SK-N-SH treated with all-trans-retinoic acid at 6 μM for 48 hours (cell line): ENCODE measurements around the gene RALGPS1.

Experiments
- ATAC-seq: fragments of 200-7000 bp; cut with Tn5 transposase; 3 replicates; pipeline ENCODE4 v1.9.1; 2020; ENCODE audit warnings: mild to moderate bottlenecking, moderate library complexity
- ARNTL ChIP-seq: fragments of 450-650 bp; formaldehyde crosslinking; IDR thresholded peaks from 2 replicates; pipeline ENCODE4 v1.5.0; 2020; ENCODE audit warnings: low read depth, mild to moderate bottlenecking, moderate library complexity, borderline replicate concordance
- BACH2 ChIP-seq: fragments of 250-450 bp; sonication (Bioruptor Pico); IDR thresholded peaks from 2 replicates; pipeline ENCODE4 v1.9.0; 2021; ENCODE audit warnings: mild to moderate bottlenecking, borderline replicate concordance
- CSDC2 ChIP-seq: fragments of 250-450 bp; sonication (Bioruptor Pico); IDR thresholded peaks from 2 replicates; pipeline ENCODE4 v1.5.0; 2020; ENCODE audit warnings: mild to moderate bottlenecking, moderate library complexity
- CSRNP3 ChIP-seq: fragments of 250-450 bp; sonication (Bioruptor Pico); IDR thresholded peaks from 2 replicates; pipeline ENCODE4 v1.5.1; 2021; ENCODE audit warnings: mild to moderate bottlenecking, moderate library complexity
- ESRRG ChIP-seq: fragments of 250-450 bp; sonication (Bioruptor Pico); IDR thresholded peaks from 2 replicates; pipeline ENCODE4 v1.6.1; 2021; ENCODE audit warnings: mild to moderate bottlenecking
- GLIS3 ChIP-seq: fragments of 250-450 bp; sonication (Bioruptor Pico); IDR thresholded peaks from 2 replicates; pipeline ENCODE4 v1.5.0; 2020; ENCODE audit warnings: mild to moderate bottlenecking, moderate library complexity
- ISL1 ChIP-seq: fragments of 250-450 bp; sonication (Bioruptor Pico); IDR thresholded peaks from 2 replicates; pipeline ENCODE4 v2.1.2; 2022; ENCODE audit warnings: mild to moderate bottlenecking, moderate library complexity
- OSR1 ChIP-seq: fragments of 250-450 bp; sonication (Bioruptor Pico); IDR thresholded peaks from 2 replicates; pipeline ENCODE4 v1.8.0; 2022; ENCODE audit warnings: moderate library complexity, mild to moderate bottlenecking, inconsistent platforms
- PATZ1 ChIP-seq: fragments of 250-450 bp; sonication (Bioruptor Pico); IDR thresholded peaks from 2 replicates; pipeline ENCODE4 v1.8.0; 2020; ENCODE audit warnings: mild to moderate bottlenecking, moderate library complexity, borderline replicate concordance
- PPARA ChIP-seq: fragments of 250-450 bp; sonication (Bioruptor Pico); IDR thresholded peaks from 2 replicates; pipeline ENCODE4 v1.5.0; 2020; ENCODE audit warnings: mild to moderate bottlenecking, borderline replicate concordance
- SNAI2 ChIP-seq: fragments of 250-450 bp; sonication (Bioruptor Pico); IDR thresholded peaks from 2 replicates; pipeline ENCODE4 v1.5.0; 2020; ENCODE audit warnings: mild to moderate bottlenecking, moderate library complexity
- TCF4 ChIP-seq: fragments of 250-450 bp; sonication (Bioruptor Pico); IDR thresholded peaks from 2 replicates; pipeline ENCODE4 v1.8.0; 2021; ENCODE audit warnings: mild to moderate bottlenecking, moderate library complexity, borderline replicate concordance
- TOX ChIP-seq: fragments of 250-450 bp; sonication (Bioruptor Pico); IDR thresholded peaks from 2 replicates; pipeline ENCODE4 v1.8.0; 2021; ENCODE audit warnings: mild to moderate bottlenecking, moderate library complexity, borderline replicate concordance
- ZC3H10 ChIP-seq: fragments of 250-450 bp; sonication (Bioruptor Pico); IDR thresholded peaks from 2 replicates; pipeline ENCODE4 v1.5.1; 2021; ENCODE audit warnings: mild to moderate bottlenecking, moderate library complexity
- ZFP3 ChIP-seq: fragments of 250-450 bp; sonication (Bioruptor Pico); IDR thresholded peaks from 2 replicates; pipeline ENCODE4 v1.5.0; 2020; ENCODE audit warnings: mild to moderate bottlenecking, moderate library complexity
- ZFP30 ChIP-seq: fragments of 450-650 bp; formaldehyde crosslinking; IDR thresholded peaks from 2 replicates; pipeline ENCODE4 v1.5.0; 2022; ENCODE audit warnings: mild to moderate bottlenecking, moderate library complexity
- ZNF565 ChIP-seq: fragments of 450-650 bp; formaldehyde crosslinking; conservative IDR thresholded peaks from 2 replicates; pipeline ENCODE4 v1.5.0; 2020; ENCODE audit warnings: low read depth, mild to moderate bottlenecking, moderate library complexity
- ZNF70 ChIP-seq: fragments of 450-650 bp; formaldehyde crosslinking; IDR thresholded peaks from 2 replicates; pipeline ENCODE4 v1.5.0; 2020; ENCODE audit warnings: mild to moderate bottlenecking, moderate library complexity
- ZNF8 ChIP-seq: fragments of 450-650 bp; formaldehyde crosslinking; IDR thresholded peaks from 2 replicates; pipeline ENCODE4 v1.5.0; 2020; ENCODE audit warnings: mild to moderate bottlenecking, moderate library complexity
- TF ChIP-seq, protein P1 (sequence below): fragments of 250-450 bp; sonication (Bioruptor Pico); IDR thresholded peaks from 2 replicates; pipeline ENCODE4 v1.8.0; 2021; ENCODE audit warnings: low read depth, mild to moderate bottlenecking, moderate library complexity, borderline replicate concordance
- TF ChIP-seq, protein P2 (sequence below): fragments of 250-450 bp; sonication (Bioruptor Pico); IDR thresholded peaks from 2 replicates; pipeline ENCODE4 v1.5.1; 2020; ENCODE audit warnings: low read depth, mild to moderate bottlenecking, moderate library complexity
- TF ChIP-seq, protein P3 (sequence below): fragments of 250-450 bp; sonication (Bioruptor Pico); IDR thresholded peaks from 2 replicates; pipeline ENCODE4 v1.5.0; 2020; ENCODE audit warnings: mild to moderate bottlenecking, moderate library complexity

RALGPS1 gene

DNA sequence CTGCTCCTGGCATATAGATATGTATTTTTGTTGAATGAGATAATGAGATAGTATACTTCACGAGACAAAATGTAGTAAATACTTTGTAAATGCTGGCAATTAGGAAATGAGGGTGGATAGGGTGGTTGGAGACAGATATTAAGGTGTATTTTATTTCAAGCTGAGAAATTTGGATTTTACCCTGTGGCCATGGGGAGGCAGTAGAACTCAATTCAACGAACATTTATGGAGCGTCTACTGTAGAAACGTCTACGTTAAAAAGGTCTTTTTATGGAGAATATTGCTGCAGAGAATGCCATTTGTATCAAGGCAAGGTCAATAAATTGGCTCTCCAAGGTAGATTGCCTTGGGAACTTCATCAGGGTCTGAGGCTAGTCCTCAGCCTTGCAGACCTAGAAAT is 21.5 kb upstream of the RALGPS1 start:
- no peak for ATAC-seq
- TF ChIP-seq ISL1 (CRISPR knock-in tag) = no peak

- no peak for ATAC-seq
- TF ChIP-seq, protein P1, sequence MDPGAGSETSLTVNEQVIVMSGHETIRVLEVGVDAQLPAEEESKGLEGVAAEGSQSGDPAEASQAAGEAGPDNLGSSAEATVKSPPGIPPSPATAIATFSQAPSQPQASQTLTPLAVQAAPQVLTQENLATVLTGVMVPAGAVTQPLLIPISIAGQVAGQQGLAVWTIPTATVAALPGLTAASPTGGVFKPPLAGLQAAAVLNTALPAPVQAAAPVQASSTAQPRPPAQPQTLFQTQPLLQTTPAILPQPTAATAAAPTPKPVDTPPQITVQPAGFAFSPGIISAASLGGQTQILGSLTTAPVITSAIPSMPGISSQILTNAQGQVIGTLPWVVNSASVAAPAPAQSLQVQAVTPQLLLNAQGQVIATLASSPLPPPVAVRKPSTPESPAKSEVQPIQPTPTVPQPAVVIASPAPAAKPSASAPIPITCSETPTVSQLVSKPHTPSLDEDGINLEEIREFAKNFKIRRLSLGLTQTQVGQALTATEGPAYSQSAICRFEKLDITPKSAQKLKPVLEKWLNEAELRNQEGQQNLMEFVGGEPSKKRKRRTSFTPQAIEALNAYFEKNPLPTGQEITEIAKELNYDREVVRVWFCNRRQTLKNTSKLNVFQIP (CRISPR knock-in tag) = no peak
- TF ChIP-seq ZFP30 (CRISPR knock-in tag) (no peak), ZNF70 (CRISPR knock-in tag) (no peak), PPARA (no peak), BACH2 (CRISPR knock-in tag) (no peak), SNAI2 (no peak), CSRNP3 (CRISPR knock-in tag) (no peak), PATZ1 (no peak)
- TF ChIP-seq, protein P2, sequence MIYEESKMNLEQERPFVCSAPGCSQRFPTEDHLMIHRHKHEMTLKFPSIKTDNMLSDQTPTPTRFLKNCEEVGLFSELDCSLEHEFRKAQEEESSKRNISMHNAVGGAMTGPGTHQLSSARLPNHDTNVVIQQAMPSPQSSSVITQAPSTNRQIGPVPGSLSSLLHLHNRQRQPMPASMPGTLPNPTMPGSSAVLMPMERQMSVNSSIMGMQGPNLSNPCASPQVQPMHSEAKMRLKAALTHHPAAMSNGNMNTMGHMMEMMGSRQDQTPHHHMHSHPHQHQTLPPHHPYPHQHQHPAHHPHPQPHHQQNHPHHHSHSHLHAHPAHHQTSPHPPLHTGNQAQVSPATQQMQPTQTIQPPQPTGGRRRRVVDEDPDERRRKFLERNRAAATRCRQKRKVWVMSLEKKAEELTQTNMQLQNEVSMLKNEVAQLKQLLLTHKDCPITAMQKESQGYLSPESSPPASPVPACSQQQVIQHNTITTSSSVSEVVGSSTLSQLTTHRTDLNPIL (CRISPR knock-in tag) = no peak
Observed at GRCh38 chr9:126894052-126894603, 20.5 kb upstream of the RALGPS1 start.

- ATAC-seq = no peak
- TF ChIP-seq ZNF8 (CRISPR knock-in tag) (no peak), OSR1 (CRISPR knock-in tag) (no peak), ISL1 (CRISPR knock-in tag) (no peak), TCF4 (CRISPR knock-in tag) (no peak), ESRRG (CRISPR knock-in tag) (no peak), ARNTL (CRISPR knock-in tag) (no peak), CSDC2 (CRISPR knock-in tag) (no peak), GLIS3 (CRISPR knock-in tag) (no peak), TOX (no peak), ZNF565 (CRISPR knock-in tag) (no peak), ZC3H10 (CRISPR knock-in tag) (no peak), ZFP3 (CRISPR knock-in tag) (no peak), ZFP30 (CRISPR knock-in tag) (no peak)
- TF ChIP-seq, protein P3, sequence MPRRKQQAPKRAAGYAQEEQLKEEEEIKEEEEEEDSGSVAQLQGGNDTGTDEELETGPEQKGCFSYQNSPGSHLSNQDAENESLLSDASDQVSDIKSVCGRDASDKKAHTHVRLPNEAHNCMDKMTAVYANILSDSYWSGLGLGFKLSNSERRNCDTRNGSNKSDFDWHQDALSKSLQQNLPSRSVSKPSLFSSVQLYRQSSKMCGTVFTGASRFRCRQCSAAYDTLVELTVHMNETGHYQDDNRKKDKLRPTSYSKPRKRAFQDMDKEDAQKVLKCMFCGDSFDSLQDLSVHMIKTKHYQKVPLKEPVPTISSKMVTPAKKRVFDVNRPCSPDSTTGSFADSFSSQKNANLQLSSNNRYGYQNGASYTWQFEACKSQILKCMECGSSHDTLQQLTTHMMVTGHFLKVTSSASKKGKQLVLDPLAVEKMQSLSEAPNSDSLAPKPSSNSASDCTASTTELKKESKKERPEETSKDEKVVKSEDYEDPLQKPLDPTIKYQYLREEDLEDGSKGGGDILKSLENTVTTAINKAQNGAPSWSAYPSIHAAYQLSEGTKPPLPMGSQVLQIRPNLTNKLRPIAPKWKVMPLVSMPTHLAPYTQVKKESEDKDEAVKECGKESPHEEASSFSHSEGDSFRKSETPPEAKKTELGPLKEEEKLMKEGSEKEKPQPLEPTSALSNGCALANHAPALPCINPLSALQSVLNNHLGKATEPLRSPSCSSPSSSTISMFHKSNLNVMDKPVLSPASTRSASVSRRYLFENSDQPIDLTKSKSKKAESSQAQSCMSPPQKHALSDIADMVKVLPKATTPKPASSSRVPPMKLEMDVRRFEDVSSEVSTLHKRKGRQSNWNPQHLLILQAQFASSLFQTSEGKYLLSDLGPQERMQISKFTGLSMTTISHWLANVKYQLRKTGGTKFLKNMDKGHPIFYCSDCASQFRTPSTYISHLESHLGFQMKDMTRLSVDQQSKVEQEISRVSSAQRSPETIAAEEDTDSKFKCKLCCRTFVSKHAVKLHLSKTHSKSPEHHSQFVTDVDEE (CRISPR knock-in tag) = no peak
- TF ChIP-seq, protein P1 (CRISPR knock-in tag) = no peak
Observed at GRCh38 chr9:126902210-126902609, 12.4 kb upstream of the RALGPS1 start.
